IPS DF 19.7 (cell line): ENCODE measurements around the gene ECE2.
A peak's percentile ranks its signal among the peaks of the same experiment; 100 is the strongest.
"Not testable (repeated sequence)": the region's sequence is repeated elsewhere in the genome, so short reads cannot be mapped to it uniquely, and the experiment has no call there.

ENCODE experiments used
- DNase-seq: peaks from one replicate; pipeline ENCODE4 v3.0.0-alpha.2; 2013; ENCODE audit warnings: low read depth, low spot score

Gene ECE2

DNA sequence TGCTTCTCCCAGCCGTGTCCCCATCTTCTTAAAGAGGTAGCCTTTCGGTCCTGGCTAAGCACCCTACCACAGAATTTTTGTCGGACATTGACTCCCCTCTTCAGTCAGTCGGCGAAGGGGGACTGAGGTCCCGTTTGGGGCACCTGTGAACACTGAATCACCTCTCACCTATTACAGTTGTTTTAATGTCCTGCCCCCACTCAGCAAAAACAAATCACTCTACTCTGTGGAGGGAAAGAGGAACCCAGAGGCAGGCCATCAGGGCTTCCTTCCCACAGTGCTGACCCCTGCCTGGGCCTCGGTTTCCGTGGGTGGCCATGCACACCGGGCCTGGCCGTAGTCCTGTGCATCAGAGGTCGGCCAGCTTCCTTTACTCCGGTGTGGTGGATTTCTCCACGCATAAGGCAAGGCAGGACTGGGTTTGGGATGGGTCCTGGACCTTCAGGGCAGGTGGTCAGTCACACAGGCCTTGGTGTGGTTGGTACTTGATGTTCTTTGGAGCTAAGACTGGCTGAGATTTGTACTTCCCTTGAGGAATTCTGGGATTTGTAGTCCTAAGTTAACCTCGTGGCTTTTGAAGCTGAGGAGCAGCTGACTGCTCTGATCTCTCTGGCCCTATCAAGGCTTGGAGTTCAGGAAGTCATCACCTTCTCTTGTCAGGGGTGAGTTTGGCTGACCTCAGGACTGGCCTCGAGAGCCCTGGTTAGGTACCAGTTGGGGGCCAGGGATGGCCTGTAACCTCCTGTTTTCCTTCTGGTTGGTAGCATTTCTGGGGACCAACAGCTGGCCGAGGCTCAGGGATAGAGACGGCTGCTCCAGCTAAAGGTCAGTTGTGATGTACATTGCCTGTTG lies 61.0 kb downstream of the ECE2 start:
- peak; percentile 38 for DNase-seq

DNA sequence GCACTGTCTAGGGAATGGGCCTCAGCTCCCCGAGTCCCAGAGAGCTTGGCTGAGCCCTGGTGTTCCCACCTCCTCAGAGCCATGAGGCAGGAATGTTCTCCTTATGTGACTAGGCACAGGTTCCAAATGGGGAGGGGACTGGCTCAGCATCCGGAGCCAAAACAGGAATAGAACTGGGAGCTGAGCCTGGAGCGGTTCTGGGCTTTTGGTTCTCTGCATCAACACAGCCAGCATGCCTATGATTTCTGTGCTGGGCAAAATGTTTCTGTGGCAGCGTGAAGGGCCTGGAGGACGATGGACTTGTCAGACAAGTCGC lies 61.5 kb downstream of the ECE2 start, which contains the start of gene FAM131A:
Gene FAM131A (plus strand): TSS at position 202 of the 316 bp plus-strand sequence. CDS start 31 bp downstream, at position 233.
- no peak for DNase-seq

DNA sequence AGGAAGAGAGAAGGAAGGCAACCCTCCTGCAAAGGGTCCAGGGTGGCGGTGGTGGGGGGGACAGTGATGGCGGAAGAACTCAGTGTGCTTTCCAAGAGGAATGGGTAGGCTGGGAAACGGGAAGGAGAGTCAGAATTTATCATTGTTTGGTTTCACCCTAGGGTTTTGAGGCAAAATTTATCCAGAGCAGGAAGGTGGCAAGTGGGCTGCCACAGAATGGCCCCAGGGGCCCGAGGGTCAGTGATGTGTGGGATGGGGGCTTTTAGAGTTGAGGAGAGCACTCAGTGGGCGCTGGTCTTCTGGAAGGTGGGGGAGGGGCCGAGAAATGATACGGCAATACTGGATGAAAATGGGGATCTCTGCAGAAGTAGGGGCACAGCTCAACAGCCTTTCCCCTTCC lies 62.2 kb downstream of the ECE2 start:
- DNase-seq, result no peak

DNA sequence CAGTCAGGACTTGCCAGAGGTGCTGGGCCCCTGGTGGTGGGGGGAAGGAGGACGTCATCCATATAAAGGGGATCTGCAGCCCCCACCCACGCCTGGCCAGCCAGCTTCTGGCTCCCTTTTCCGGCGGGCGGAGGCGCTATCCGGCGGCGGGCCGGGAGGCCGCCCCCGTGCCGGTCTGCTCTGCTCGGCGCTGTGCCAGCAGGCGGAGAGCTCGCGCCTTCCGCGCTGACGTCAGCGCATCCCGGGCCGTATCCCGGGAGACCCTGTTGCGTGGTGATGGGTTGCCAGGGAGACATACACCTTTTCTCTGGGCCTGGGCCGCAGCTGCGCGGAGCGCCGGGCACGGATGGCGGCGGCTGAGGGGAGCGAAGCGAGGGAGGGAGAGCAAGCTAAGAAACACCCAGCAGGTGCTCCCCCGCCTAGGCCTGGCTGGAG lies 62.7 kb downstream of the ECE2 start:
- no peak for DNase-seq

DNA sequence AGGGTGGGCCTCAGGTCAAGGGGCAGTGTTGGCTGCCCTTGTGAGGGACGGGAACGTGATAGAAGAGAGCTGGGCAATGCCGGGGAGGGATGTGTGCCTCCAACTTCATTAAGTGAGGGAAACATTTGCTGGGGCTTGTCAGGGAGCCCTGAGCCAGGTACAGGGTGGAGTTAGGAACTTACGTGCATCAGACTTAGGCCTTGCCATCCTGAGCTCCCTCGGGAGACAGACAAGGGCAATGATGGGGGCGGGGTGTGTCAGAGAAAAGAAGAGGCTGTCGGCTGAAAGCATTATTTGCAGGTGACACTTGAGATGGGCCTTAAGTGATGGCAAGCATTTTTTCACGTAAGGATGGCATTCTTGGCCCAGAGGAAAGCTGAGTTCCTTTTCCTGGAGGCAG lies 63.2 kb downstream of the ECE2 start:
- DNase-seq, result no peak

DNA sequence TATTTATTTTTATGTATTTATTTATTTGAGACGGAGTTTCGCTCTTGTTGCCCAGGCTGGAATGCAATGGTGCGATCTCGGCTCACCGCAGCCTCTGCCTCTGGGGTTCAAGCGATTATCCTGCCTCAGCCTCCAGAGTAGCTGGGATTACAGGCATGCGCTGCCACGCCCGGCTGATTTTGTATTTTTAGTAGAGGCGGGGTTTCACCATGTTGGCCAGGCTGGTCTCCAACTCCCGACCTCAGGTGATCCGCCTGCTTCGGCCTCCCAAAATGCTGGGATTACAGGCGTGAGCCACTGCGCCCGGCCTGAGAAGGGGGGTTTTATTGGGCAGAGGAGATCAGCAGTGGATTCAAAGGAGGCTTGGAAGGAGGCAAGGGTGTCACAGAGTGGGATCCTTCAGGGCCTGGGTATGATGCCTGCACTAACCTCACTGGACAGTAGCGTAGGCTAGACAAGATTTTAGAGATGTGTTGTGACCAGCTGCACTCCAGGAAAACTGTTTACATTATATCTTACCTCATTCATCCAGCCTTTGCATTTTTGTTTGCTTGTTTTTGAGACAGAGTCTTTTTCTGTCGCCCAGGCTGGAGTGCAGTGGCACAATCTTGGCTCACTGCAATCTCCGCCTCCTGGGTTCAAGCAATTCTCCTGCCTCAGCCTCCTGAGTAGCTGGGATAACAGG lies 63.8 kb downstream of the ECE2 start:
- DNase-seq, result not testable (repeated sequence)

DNA sequence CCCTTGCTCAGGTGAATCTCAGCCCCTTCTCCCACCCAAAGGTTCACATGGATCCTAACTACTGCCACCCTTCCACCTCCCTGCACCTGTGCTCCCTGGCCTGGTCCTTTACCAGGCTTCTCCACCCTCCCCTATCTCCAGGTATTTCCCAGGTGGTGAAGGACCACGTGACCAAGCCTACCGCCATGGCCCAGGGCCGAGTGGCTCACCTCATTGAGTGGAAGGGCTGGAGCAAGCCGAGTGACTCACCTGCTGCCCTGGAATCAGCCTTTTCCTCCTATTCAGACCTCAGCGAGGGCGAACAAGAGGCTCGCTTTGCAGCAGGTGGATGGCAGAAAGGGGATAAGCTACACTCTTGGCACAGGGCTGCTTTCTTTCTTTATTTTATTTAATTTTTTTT lies 66.1 kb downstream of the ECE2 start:
- DNase-seq, result no peak
